GM23248 (cell line): ENCODE measurements around the gene NPC1. TPM values are rescaled to one million over a fixed set of nuclear protein-coding genes. Genes with fewer than 3 reads are reported as not detected.

ENCODE experiments used
- DNase-seq: peaks from one replicate; pipeline ENCODE4 v3.0.0-alpha.2; 2015
- H2AFZ ChIP-seq: fragments of 200-600 bp; sonication (generic); 2 replicates; pipeline ENCODE4 v1.6.1; 2016; ENCODE audit warnings: antibody characterized with exemption
- H3F3A ChIP-seq: fragments of 200-600 bp; sonication (generic); 2 replicates; pipeline ENCODE4 v1.6.1; 2016; ENCODE audit warnings: mild to moderate bottlenecking, antibody characterized with exemption, mixed run types; ENCODE audit not compliant: insufficient read depth
- H3K27ac ChIP-seq: fragments of 200-600 bp; sonication (generic); 2 replicates; pipeline ENCODE4 v1.5.1; 2016; ENCODE audit warnings: mild to moderate bottlenecking
- H3K27me3 ChIP-seq: fragments of 200-600 bp; sonication (generic); replicated peaks from 2 replicates; pipeline ENCODE4 v1.6.1; 2016; ENCODE audit warnings: mild to moderate bottlenecking; ENCODE audit not compliant: insufficient read depth
- H3K36me3 ChIP-seq: fragments of 200-600 bp; sonication (generic); 2 replicates; pipeline ENCODE4 v1.6.1; 2016; ENCODE audit warnings: low read depth, mild to moderate bottlenecking
- H3K4me1 ChIP-seq: fragments of 200-600 bp; sonication (generic); 2 replicates; pipeline ENCODE4 v1.6.1; 2016; ENCODE audit warnings: mild to moderate bottlenecking; ENCODE audit not compliant: insufficient read depth
- H3K4me2 ChIP-seq: fragments of 200-600 bp; sonication (generic); one replicate; pipeline ENCODE4 v1.6.1; 2016; ENCODE audit warnings: mild to moderate bottlenecking; ENCODE audit not compliant: unreplicated experiment
- H3K4me3 ChIP-seq: fragments of 200-600 bp; sonication (generic); 2 replicates; pipeline ENCODE4 v1.5.1; 2016; ENCODE audit warnings: mild to moderate bottlenecking
- H3K79me2 ChIP-seq: fragments of 200-600 bp; sonication (generic); 2 replicates; pipeline ENCODE4 v1.6.1; 2016; ENCODE audit warnings: mild to moderate bottlenecking; ENCODE audit not compliant: insufficient read depth
- H3K9ac ChIP-seq: fragments of 200-600 bp; sonication (generic); 2 replicates; pipeline ENCODE4 v1.6.1; 2016; ENCODE audit warnings: mild to moderate bottlenecking
- H3K9me2 ChIP-seq: fragments of 200-600 bp; sonication (generic); 2 replicates; pipeline ENCODE4 v1.6.1; 2016; ENCODE audit warnings: mixed run types, mild to moderate bottlenecking, moderate library complexity; ENCODE audit not compliant: insufficient read depth
- H3K9me3 ChIP-seq: fragments of 200-600 bp; sonication (generic); one replicate; pipeline ENCODE4 v1.6.1; 2017; ENCODE audit warnings: low read depth
- H4K20me1 ChIP-seq: fragments of 200-600 bp; sonication (generic); 2 replicates; pipeline ENCODE4 v1.6.0; 2016; ENCODE audit not compliant: insufficient read depth
- EZH2 ChIP-seq: fragments of 200-600 bp; sonication (generic); IDR thresholded peaks from 2 replicates; pipeline ENCODE4 v1.6.1; 2018; ENCODE audit warnings: antibody characterized with exemption, mild to moderate bottlenecking; ENCODE audit not compliant: insufficient read depth, poor library complexity, severe bottlenecking
- EZH2phosphoT487 ChIP-seq: fragments of 200-600 bp; sonication (generic); IDR thresholded peaks from 2 replicates; pipeline ENCODE4 v1.6.1; 2018; ENCODE audit warnings: antibody characterized with exemption, moderate library complexity, mild to moderate bottlenecking, low read depth; ENCODE audit not compliant: insufficient read depth
- WGBS, 2 experiments: methylation state at CpG; one replicate each; pipeline ENCODE4 v1.1.6; 2015 to 2017; ENCODE audit warnings: low lambda C conversion rate in 2 of 2, low coverage in 1 of 2; ENCODE audit errors: missing lambda C conversion rate in 2 of 2; 5-methylcytosine and 5-hydroxymethylcytosine counted together
- in situ Hi-C: fragments of 300-500 bp; cut with MboI; formaldehyde crosslinking; loops from 2 replicates; pipeline ENCODE4 v1.15.0; 2020
- polyA plus RNA-seq: library from polyadenylated mRNA; unstranded; fragments of >200 nt; fragmentation: Nextera tagmentation; extraction: Ambion mirVana; gene quantifications from 2 replicates; pipeline ENCODE4 v1.2.1, GENCODE V29; 2016
- total RNA-seq: library from RNA; depleted of rRNA; stranded (reverse); fragments of >200 nt; shearing (Covaris generic); gene quantifications from 2 replicates; pipeline ENCODE4 v1.2.3, GENCODE V29; 2014

NPC1 gene
- total and polyA plus RNA-seq, 2 experiments from 2014 or later, result 28.1 to 28.7 TPM

DNA sequence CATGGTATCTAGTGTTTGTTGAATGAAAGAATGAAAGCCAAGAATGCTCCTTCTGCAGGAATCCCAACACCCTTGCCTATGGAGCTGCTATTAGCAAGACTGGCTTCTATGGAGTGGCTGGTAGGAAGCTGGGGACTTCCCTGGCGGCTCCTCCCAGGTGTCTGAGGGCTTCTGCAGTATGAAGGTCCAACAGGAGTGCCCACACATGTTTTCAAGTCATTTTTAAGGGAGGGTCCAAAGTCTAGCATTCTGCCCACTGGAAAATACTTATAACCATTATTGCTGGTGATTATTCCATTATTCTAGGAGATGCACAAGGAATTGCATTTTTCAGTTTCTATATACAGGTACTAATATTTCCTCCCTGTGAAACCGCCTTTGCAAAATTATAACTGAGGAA is 21.9 kb upstream of the NPC1 start:
- Histone ChIP-seq H4K20me1 (no peaks in the 10 kb centered on the region), H3K4me2 (no peak overlapping the region), H3K27me3 (no peaks in the 10 kb centered on the region), H3K9me3 (no peaks in the 10 kb centered on the region), H3K36me3 (no peaks in the 10 kb centered on the region), H3K9me2 (no peaks in the 10 kb centered on the region), H3K4me3 (no peak overlapping the region), H3K9ac (no peak overlapping the region), H3K4me1 (no peaks in the 10 kb centered on the region), H2AFZ (no peak overlapping the region), H3F3A (no peaks in the 10 kb centered on the region), H3K27ac (no peak overlapping the region), H3K79me2 (no peaks in the 10 kb centered on the region)
- in situ Hi-C loops, result no loop called here
- 76 to 85% methylated on average over 2 of the region's 2 CpGs for WGBS, 2 experiments
- DNase-seq, result no peak
- TF ChIP-seq EZH2phosphoT487 (no peak), EZH2 (no peak)

DNA sequence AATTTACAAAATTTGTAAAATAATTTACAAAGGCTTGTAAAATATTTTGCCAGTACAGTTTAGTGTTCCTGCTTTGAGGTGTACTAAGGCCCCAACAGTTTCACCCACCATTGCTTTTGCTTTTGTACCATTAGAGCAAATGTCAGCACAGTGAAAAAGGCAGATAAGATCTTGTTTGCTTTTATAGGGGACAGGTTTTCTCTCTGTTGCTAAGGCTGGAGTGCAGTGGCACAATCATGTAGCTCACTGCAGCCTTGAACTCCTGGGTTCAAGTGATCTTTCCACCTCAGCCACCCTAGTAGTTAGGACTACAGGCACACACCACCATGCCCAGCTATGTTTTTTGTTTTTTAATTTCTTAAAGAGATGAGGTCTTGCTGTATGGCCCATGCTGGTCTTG is 19.6 kb upstream of the NPC1 start:
- Histone ChIP-seq H2AFZ (no peak overlapping the region), H3K9ac (no peak overlapping the region), H3K9me2 (no peaks in the 10 kb centered on the region), H3K9me3 (no peaks in the 10 kb centered on the region), H3K4me3 (no peak overlapping the region), H4K20me1 (no peaks in the 10 kb centered on the region), H3F3A (no peaks in the 10 kb centered on the region), H3K27me3 (no peaks in the 10 kb centered on the region), H3K4me2 (no peak overlapping the region), H3K79me2 (no peaks in the 10 kb centered on the region), H3K27ac (no peak overlapping the region), H3K36me3 (no peaks in the 10 kb centered on the region), H3K4me1 (no peaks in the 10 kb centered on the region)
- no peak for DNase-seq
- in situ Hi-C loops, result no loop called here
- TF ChIP-seq EZH2phosphoT487, result no peak
- TF ChIP-seq EZH2, result no peak

DNA sequence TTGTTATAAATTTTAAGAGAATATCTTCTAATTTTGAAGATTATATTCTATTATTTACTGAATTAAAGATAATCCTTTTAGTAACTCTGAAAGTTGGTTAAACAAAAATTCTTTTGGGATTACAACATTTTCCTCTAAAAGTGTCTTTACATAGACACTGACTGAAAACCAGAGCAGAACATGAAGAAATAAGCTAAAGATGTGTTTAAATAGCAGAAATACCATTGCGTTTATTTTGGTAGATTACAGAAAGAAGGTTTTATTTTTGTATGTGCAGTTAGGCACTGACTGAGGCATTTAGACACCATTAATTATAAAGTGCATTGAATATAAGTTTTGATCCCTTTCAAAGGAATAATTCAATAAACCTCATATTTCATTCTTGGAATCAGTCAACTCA is 13.5 kb upstream of the NPC1 start:
- no peaks in the 10 kb centered on the region for H3K36me3 ChIP-seq
- H3K4me1 ChIP-seq, result peaks cover 4% of the 10 kb centered on the region
- H3K4me3 ChIP-seq, result no peak overlapping the region
- no peak overlapping the region for H3K9ac ChIP-seq
- no peak overlapping the region for H3K4me2 ChIP-seq
- no peak overlapping the region for H2AFZ ChIP-seq
- no peaks in the 10 kb centered on the region for H3F3A ChIP-seq
- WGBS, 2 experiments, result 45 to 50% methylated on average over 1 of the region's 1 CpG
- no peaks in the 10 kb centered on the region for H3K79me2 ChIP-seq
- H3K27ac ChIP-seq, result no peak overlapping the region
- DNase-seq, result no peak
- no peaks in the 10 kb centered on the region for H3K27me3 ChIP-seq
- H4K20me1 ChIP-seq, result no peaks in the 10 kb centered on the region
- H3K9me2 ChIP-seq, result no peaks in the 10 kb centered on the region
- TF ChIP-seq EZH2 (no peak), EZH2phosphoT487 (no peak)
- no peaks in the 10 kb centered on the region for H3K9me3 ChIP-seq
- in situ Hi-C loops, result no loop called here

DNA sequence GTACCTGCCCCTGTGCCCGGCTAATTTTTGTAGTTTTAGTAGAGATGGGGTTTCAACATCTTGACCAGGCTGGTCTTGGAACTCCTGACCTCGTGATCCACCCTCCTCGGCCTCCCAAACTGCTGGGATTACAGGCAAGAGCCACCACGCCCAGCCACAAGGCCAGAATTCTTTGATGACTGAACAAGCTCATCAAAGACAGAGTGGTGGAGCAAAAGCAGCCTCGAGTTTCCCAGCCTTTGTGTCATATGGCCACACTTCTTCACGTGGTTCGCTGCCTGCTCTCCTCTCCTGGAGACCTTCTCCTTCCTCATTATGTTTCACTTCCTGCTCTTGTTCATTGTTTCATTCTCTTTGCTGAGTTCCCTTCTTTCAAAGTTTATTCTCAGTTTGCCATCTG is 9.9 kb upstream of the NPC1 start:
- H3K27me3 ChIP-seq, result no peaks in the 10 kb centered on the region
- WGBS, 2 experiments, result 83 to 90% methylated on average over 7 of the region's 7 CpGs
- no peaks in the 10 kb centered on the region for H4K20me1 ChIP-seq
- no peaks in the 10 kb centered on the region for H3K36me3 ChIP-seq
- TF ChIP-seq EZH2phosphoT487 (no peak), EZH2 (no peak)
- H3K27ac ChIP-seq, result no peak overlapping the region
- H3K4me2 ChIP-seq, result no peak overlapping the region
- H3K79me2 ChIP-seq, result no peaks in the 10 kb centered on the region
- H3F3A ChIP-seq, result peaks cover 18% of the 10 kb centered on the region
- H3K4me1 ChIP-seq, result peaks cover 25% of the 10 kb centered on the region
- no peak overlapping the region for H3K9ac ChIP-seq
- H2AFZ ChIP-seq, result no peak overlapping the region
- H3K9me3 ChIP-seq, result no peaks in the 10 kb centered on the region
- H3K9me2 ChIP-seq, result no peaks in the 10 kb centered on the region
- H3K4me3 ChIP-seq, result no peak overlapping the region
- no peak for DNase-seq
- in situ Hi-C loops, result no loop called here

DNA sequence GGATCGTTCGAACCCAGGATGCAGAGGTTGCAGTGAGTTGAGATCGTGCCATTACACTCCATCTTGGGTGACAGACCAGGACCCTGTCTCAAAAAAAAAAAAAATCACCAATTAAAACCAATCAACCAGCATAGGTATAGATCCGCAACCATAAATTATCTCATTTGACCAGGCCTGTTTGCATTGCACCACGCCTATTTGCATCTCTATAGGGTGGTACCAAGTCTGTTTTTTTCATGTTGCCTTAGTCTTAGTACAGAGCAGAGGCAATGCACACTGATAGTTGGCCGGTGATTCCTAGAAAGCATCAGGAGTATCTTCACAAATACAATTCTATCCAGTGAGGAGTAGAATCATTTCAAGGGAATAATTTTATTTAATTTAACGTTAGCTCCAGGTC is 9.3 kb upstream of the NPC1 start:
- in situ Hi-C loops, result no loop called here
- H3K27me3 ChIP-seq, result no peaks in the 10 kb centered on the region
- 97% methylated on average over 7 of the region's 7 CpGs for WGBS, 2 experiments
- H3K4me1 ChIP-seq, result peaks cover 31% of the 10 kb centered on the region
- DNase-seq, result no peak
- no peak overlapping the region for H3K27ac ChIP-seq
- H3K9me2 ChIP-seq, result no peaks in the 10 kb centered on the region
- H3K4me2 ChIP-seq, result no peak overlapping the region
- peaks cover 18% of the 10 kb centered on the region for H3F3A ChIP-seq
- no peaks in the 10 kb centered on the region for H3K36me3 ChIP-seq
- H3K79me2 ChIP-seq, result no peaks in the 10 kb centered on the region
- no peaks in the 10 kb centered on the region for H4K20me1 ChIP-seq
- no peak overlapping the region for H3K4me3 ChIP-seq
- TF ChIP-seq EZH2phosphoT487, result no peak
- TF ChIP-seq EZH2, result no peak
- no peak overlapping the region for H2AFZ ChIP-seq
- no peak overlapping the region for H3K9ac ChIP-seq
- H3K9me3 ChIP-seq, result no peaks in the 10 kb centered on the region
